Retinal pigment epithelial cell (primary cell): ENCODE measurements around the gene INPP5F.

Source experiments
- DNase-seq: peaks from one replicate; pipeline ENCODE4 v3.0.0-alpha.2; 2010; ENCODE audit warnings: low read depth
- H3K4me3 ChIP-seq: 2 replicates; pipeline ENCODE4 v1.5.1; 2011; ENCODE audit warnings: mild to moderate bottlenecking, low read length, control low read depth, moderate library complexity
- CTCF ChIP-seq: conservative IDR thresholded peaks from 2 replicates; pipeline ENCODE4 v1.5.1; 2011; ENCODE audit warnings: low read depth, low read length, control low read depth, inconsistent platforms

Gene INPP5F

GRCh38 chr10:119758448-119759195 lies 32.8 kb downstream of the INPP5F start:
- TF ChIP-seq CTCF = no peak
- H3K4me3 ChIP-seq = no peak overlapping the region
- no peak for DNase-seq

- TF ChIP-seq CTCF = no peak
- DNase-seq = no peak
- H3K4me3 ChIP-seq = no peak overlapping the region
These were observed 34.0 kb downstream of the INPP5F start for GRCh38 chr10:119759832-119760231.

GRCh38 chr10:119761106-119761505 lies 35.3 kb downstream of the INPP5F start:
- TF ChIP-seq CTCF = no peak
- DNase-seq = peak; percentile 79
- no peak overlapping the region for H3K4me3 ChIP-seq

- no peak for TF ChIP-seq CTCF
- DNase-seq = no peak
- no peak overlapping the region for H3K4me3 ChIP-seq
These were observed 36.2 kb downstream of the INPP5F start for GRCh38 chr10:119762035-119762434.

GRCh38 chr10:119762805-119763798 lies 37.3 kb downstream of the INPP5F start:
- no peak for DNase-seq
- no peak for TF ChIP-seq CTCF
- no peak overlapping the region for H3K4me3 ChIP-seq

GRCh38 chr10:119768455-119769094 lies 42.7 kb downstream of the INPP5F start:
- H3K4me3 ChIP-seq = no peak overlapping the region
- no peak for TF ChIP-seq CTCF
- DNase-seq = no peak
